ENCODE measurements around the gene AFM. TPM values are rescaled to one million over a fixed set of nuclear protein-coding genes. Genes with fewer than 3 reads are reported as not detected.

Gene AFM, protein sequence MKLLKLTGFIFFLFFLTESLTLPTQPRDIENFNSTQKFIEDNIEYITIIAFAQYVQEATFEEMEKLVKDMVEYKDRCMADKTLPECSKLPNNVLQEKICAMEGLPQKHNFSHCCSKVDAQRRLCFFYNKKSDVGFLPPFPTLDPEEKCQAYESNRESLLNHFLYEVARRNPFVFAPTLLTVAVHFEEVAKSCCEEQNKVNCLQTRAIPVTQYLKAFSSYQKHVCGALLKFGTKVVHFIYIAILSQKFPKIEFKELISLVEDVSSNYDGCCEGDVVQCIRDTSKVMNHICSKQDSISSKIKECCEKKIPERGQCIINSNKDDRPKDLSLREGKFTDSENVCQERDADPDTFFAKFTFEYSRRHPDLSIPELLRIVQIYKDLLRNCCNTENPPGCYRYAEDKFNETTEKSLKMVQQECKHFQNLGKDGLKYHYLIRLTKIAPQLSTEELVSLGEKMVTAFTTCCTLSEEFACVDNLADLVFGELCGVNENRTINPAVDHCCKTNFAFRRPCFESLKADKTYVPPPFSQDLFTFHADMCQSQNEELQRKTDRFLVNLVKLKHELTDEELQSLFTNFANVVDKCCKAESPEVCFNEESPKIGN
- total RNA-seq (not detected), polyA plus RNA-seq (not detected), total RNA-seq (not detected)

DNA sequence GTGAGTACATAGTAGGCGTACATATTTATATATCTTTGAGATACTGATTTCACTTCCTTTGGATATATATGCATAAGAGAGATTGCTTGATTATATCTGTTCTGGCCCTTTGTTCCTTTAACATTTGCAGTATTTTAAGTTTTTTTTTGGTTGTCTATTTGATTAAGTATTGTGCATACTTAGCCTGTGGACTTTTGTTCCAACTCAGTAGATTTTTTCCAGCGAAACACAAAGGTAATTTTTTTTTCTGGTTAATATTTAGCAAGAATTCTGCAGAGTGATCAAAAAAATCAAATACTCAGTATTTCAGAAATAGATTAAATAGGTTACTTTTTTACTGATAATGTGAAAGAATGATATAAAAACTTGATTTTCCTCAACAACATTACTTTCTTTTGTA is at the start of gene AFM:
Gene AFM, plus strand, starts transcription at position 388 of the 400 bp plus-strand sequence. CDS start 31 bp downstream, outside the sequence.
- Histone ChIP-seq H3K4me3 (ENCODE audit: low read length) (no peak within 1 kb of the TSS), H3K9me3 (ENCODE audit: control insufficient read depth in 2 of 3, low read length in 3 of 3) (no peaks in the 10 kb centered on the region), H3K27ac (ENCODE audit: low read depth, low read length) (no peak within 1 kb of the TSS), H3K36me3 (ENCODE audit: control insufficient read depth in 2 of 3, insufficient read depth in 3 of 3, low read length in 3 of 3) (no peaks in the 10 kb centered on the region), H3K4me1 (ENCODE audit: control insufficient read depth in 2 of 2, insufficient read depth in 2 of 2, low read length in 2 of 2) (no peaks in the 10 kb centered on the region), H3K27me3 (ENCODE audit: control insufficient read depth in 2 of 2, insufficient read depth in 2 of 2, low read length in 2 of 2) (no peaks in the 10 kb centered on the region)
- no peak for DNase-seq
- Mint-ChIP-seq H3K4me1 (no peaks in the 10 kb centered on the region), H3K36me3 (no peaks in the 10 kb centered on the region), H3K4me3 (no peak within 1 kb of the TSS), H3K27ac (no peak within 1 kb of the TSS), H3K27me3 (peaks cover 0 to 32% (median 13%) of the 10 kb centered on the region in 5 donors), H3K9me3 (peaks cover 0 to 3% (median 0%) of the 10 kb centered on the region in 11 donors)
- no peak for ATAC-seq
- CTCF ChIA-PET, result no interaction called here
- intact Hi-C loops (cut with micrococcal nuclease), result no loop called here
- POLR2A ChIA-PET, result no interaction called here

DNA sequence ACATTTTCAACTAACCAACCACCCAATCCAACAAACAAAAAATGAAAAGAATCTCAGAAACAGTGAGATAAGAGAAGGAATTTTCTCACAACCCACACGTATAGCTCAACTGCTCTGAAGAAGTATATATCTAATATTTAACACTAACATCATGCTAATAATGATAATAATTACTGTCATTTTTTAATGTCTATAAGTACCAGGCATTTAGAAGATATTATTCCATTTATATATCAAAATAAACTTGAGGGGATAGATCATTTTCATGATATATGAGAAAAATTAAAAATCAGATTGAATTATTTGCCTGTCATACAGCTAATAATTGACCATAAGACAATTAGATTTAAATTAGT is 49.8 kb upstream of the AFM start:
- CTCF ChIA-PET, result no interaction called here
- H3K9me3 Mint-ChIP-seq, result no peaks in the 10 kb centered on the region

DNA sequence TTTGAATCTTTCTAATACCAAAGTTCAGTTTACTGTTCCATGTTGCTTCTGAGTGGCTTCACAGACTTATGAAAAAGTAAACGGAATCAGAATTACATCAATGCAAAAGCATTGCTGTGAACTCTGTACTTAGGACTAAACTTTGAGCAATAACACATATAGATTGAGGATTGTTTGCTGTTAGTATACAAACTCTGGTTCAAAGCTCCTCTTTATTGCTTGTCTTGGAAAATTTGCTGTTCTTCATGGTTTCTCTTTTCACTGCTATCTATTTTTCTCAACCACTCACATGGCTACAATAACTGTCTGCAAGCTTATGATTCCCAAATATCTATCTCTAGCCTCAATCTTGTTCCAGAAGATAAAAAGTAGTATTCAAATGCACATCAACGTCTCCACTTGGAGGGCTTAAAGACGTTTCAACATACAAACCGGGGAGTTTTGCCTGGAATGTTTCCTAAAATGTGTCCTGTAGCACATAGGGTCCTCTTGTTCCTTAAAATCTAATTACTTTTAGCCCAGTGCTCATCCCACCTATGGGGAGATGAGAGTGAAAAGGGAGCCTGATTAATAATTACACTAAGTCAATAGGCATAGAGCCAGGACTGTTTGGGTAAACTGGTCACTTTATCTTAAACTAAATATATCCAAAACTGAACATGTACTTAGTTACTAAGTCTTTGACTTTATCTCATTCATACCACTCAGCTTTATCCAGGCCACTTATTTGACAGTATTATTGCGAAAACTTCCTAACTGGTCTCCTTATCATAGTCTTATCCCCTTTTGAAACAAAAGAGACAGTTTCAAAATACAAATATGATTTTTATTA is 49.2 kb upstream of the AFM start:
- Histone ChIP-seq H3K36me3 (ENCODE audit: control insufficient read depth in 2 of 3, insufficient read depth in 3 of 3, low read length in 3 of 3) (no peaks in the 10 kb centered on the region), H3K27me3 (ENCODE audit: control insufficient read depth in 2 of 2, insufficient read depth in 2 of 2, low read length in 2 of 2) (no peaks in the 10 kb centered on the region), H3K27ac (ENCODE audit: low read depth, low read length) (no peak overlapping the region), H3K4me1 (ENCODE audit: control insufficient read depth in 2 of 2, insufficient read depth in 2 of 2, low read length in 2 of 2) (no peaks in the 10 kb centered on the region), H3K4me3 (ENCODE audit: low read length) (no peak overlapping the region), H3K9me3 (ENCODE audit: control insufficient read depth in 2 of 3, low read length in 3 of 3) (no peaks in the 10 kb centered on the region)
- DNase-seq, result no peak
- POLR2A ChIA-PET, result no interaction called here
- H3K36me3 Mint-ChIP-seq, result no peaks in the 10 kb centered on the region
- H3K27ac Mint-ChIP-seq, result no peak overlapping the region
- CTCF ChIA-PET, result no interaction called here
- H3K4me1 Mint-ChIP-seq, result no peaks in the 10 kb centered on the region
- intact Hi-C loops (cut with micrococcal nuclease), result loop anchor here in 1 of 2 donors (5.0 kb wide), 1 partner anchor 730 kb away; no protein-coding TSS in a partner anchor
- no peaks in the 10 kb centered on the region for H3K9me3 Mint-ChIP-seq
- H3K27me3 Mint-ChIP-seq, result peaks cover 0 to 17% (median 5%) of the 10 kb centered on the region in 5 donors
- peak; percentile 51 for ATAC-seq
- H3K4me3 Mint-ChIP-seq, result no peak overlapping the region

More for the DNA sequence above, 49.8 kb upstream of the AFM start:
- Histone ChIP-seq H3K27me3 (ENCODE audit: control insufficient read depth in 2 of 2, insufficient read depth in 2 of 2, low read length in 2 of 2) (no peaks in the 10 kb centered on the region), H3K4me1 (ENCODE audit: control insufficient read depth in 2 of 2, insufficient read depth in 2 of 2, low read length in 2 of 2) (no peaks in the 10 kb centered on the region), H3K4me3 (ENCODE audit: low read length) (no peak overlapping the region), H3K36me3 (ENCODE audit: control insufficient read depth in 2 of 3, insufficient read depth in 3 of 3, low read length in 3 of 3) (no peaks in the 10 kb centered on the region), H3K9me3 (ENCODE audit: control insufficient read depth in 2 of 3, low read length in 3 of 3) (no peaks in the 10 kb centered on the region), H3K27ac (ENCODE audit: low read depth, low read length) (no peak overlapping the region)
- Mint-ChIP-seq H3K27me3 (peaks cover 0 to 17% (median 5%) of the 10 kb centered on the region in 5 donors), H3K27ac (no peak overlapping the region), H3K4me1 (no peaks in the 10 kb centered on the region), H3K36me3 (no peaks in the 10 kb centered on the region), H3K4me3 (no peak overlapping the region)
- no peak for DNase-seq
- no peak for ATAC-seq
- POLR2A ChIA-PET, result no interaction called here
- intact Hi-C loops (cut with micrococcal nuclease), result loop anchor here in 1 of 2 donors (5.0 kb wide), 1 partner anchor 729 kb away; no protein-coding TSS in a partner anchor

DNA sequence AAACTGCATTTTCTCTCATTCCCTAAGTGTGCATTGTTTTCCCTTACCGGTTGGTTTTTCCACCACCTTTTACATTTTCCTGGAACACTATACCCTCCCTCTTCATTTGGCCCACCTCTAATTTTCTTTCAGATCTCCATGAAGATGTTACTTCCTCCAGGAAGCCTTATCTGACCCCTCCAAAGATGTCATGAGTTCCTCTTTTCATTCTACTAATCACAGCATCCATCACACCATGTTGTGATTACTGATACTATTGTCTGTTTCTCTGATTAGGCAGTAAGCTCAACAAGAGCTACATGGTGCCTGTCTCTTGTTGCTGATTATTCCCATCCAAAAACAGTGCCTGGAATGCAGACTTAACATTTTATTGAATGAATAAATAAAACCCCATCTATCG is 48.4 kb upstream of the AFM start:
- no peak overlapping the region for H3K4me3 Mint-ChIP-seq
- H3K27me3 Mint-ChIP-seq, result peaks cover 0 to 17% (median 10%) of the 10 kb centered on the region in 5 donors
- Histone ChIP-seq H3K36me3 (ENCODE audit: control insufficient read depth in 2 of 3, insufficient read depth in 3 of 3, low read length in 3 of 3) (no peaks in the 10 kb centered on the region), H3K27me3 (ENCODE audit: control insufficient read depth in 2 of 2, insufficient read depth in 2 of 2, low read length in 2 of 2) (no peaks in the 10 kb centered on the region), H3K4me1 (ENCODE audit: control insufficient read depth in 2 of 2, insufficient read depth in 2 of 2, low read length in 2 of 2) (no peaks in the 10 kb centered on the region), H3K9me3 (ENCODE audit: control insufficient read depth in 2 of 3, low read length in 3 of 3) (no peaks in the 10 kb centered on the region), H3K4me3 (ENCODE audit: low read length) (no peak overlapping the region), H3K27ac (ENCODE audit: low read depth, low read length) (no peak overlapping the region)
- H3K36me3 Mint-ChIP-seq, result no peaks in the 10 kb centered on the region
- POLR2A ChIA-PET, result no interaction called here
- CTCF ChIA-PET, result no interaction called here
- DNase-seq (no peak), ATAC-seq (peak; percentile 57)
- intact Hi-C loops (cut with micrococcal nuclease), result loop anchor here in 1 of 2 donors (5.0 kb wide), 1 partner anchor 731 kb away; no protein-coding TSS in a partner anchor
- no peaks in the 10 kb centered on the region for H3K4me1 Mint-ChIP-seq
- H3K27ac Mint-ChIP-seq, result no peak overlapping the region
- H3K9me3 Mint-ChIP-seq, result no peaks in the 10 kb centered on the region

DNA sequence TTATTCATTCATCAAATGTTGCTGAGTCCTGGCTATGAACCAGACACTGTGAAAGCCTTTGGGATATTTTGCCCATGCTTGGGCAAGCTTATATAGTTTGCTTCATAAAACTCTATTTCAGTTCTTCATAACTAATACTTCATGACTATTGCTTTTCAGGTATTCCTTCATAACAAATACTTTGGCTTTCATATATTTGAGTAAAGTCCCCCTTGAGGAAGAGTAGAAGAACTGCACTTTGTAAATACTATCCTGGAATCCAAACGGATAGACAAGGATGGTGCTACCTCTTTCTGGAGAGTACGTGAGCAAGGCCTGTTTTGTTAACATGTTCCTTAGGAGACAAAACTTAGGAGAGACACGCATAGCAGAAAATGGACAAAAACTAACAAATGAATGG is 47.2 kb upstream of the AFM start:
- ChIA-PET CTCF (no interaction called here), POLR2A (no interaction called here)
- no peaks in the 10 kb centered on the region for H3K4me1 Mint-ChIP-seq
- intact Hi-C loops (cut with micrococcal nuclease), result loop anchor here in 1 of 2 donors (5.0 kb wide), 1 partner anchor 732 kb away; no protein-coding TSS in a partner anchor
- H3K27me3 Mint-ChIP-seq, result peaks cover 0 to 16% (median 10%) of the 10 kb centered on the region in 5 donors
- H3K4me1 ChIP-seq (ENCODE audit: control insufficient read depth in 2 of 2, insufficient read depth in 2 of 2, low read length in 2 of 2), result no peaks in the 10 kb centered on the region
- DNase-seq (no peak), ATAC-seq (no peak)
- no peak overlapping the region for H3K4me3 ChIP-seq (ENCODE audit: low read length)
- no peaks in the 10 kb centered on the region for H3K9me3 Mint-ChIP-seq
- H3K27me3 ChIP-seq (ENCODE audit: control insufficient read depth in 2 of 2, insufficient read depth in 2 of 2, low read length in 2 of 2), result no peaks in the 10 kb centered on the region
- no peak overlapping the region for H3K27ac Mint-ChIP-seq
- no peak overlapping the region for H3K4me3 Mint-ChIP-seq
- no peaks in the 10 kb centered on the region for H3K36me3 ChIP-seq (ENCODE audit: control insufficient read depth in 2 of 3, insufficient read depth in 3 of 3, low read length in 3 of 3)
- no peak overlapping the region for H3K27ac ChIP-seq (ENCODE audit: low read depth, low read length)
- H3K36me3 Mint-ChIP-seq, result no peaks in the 10 kb centered on the region
- H3K9me3 ChIP-seq (ENCODE audit: control insufficient read depth in 2 of 3, low read length in 3 of 3), result no peaks in the 10 kb centered on the region

DNA sequence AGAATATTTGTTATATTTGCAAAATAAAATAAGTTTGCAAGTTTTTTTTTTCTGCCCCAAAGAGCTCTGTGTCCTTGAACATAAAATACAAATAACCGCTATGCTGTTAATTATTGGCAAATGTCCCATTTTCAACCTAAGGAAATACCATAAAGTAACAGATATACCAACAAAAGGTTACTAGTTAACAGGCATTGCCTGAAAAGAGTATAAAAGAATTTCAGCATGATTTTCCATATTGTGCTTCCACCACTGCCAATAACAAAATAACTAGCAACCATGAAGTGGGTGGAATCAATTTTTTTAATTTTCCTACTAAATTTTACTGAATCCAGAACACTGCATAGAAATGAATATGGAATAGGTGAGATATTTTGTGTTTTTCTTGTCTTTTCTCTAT is 45.6 kb upstream of the AFM start, which contains the start of gene AFP:
Gene AFP, plus strand, starts transcription at position 238 of the 400 bp plus-strand sequence. Its CDS starts 42 bp downstream, at position 280.
- no peak within 1 kb of the TSS for H3K27ac ChIP-seq (ENCODE audit: low read depth, low read length)
- no peaks in the 10 kb centered on the region for H3K27me3 ChIP-seq (ENCODE audit: control insufficient read depth in 2 of 2, insufficient read depth in 2 of 2, low read length in 2 of 2)
- H3K4me1 Mint-ChIP-seq, result no peaks in the 10 kb centered on the region
- POLR2A ChIA-PET, result no interaction called here
- H3K4me3 ChIP-seq (ENCODE audit: low read length), result no peak within 1 kb of the TSS
- H3K4me3 Mint-ChIP-seq, result no peak within 1 kb of the TSS
- H3K36me3 ChIP-seq (ENCODE audit: control insufficient read depth in 2 of 3, insufficient read depth in 3 of 3, low read length in 3 of 3), result no peaks in the 10 kb centered on the region
- H3K27ac Mint-ChIP-seq, result no peak within 1 kb of the TSS
- H3K9me3 ChIP-seq (ENCODE audit: control insufficient read depth in 2 of 3, low read length in 3 of 3), result no peaks in the 10 kb centered on the region
- DNase-seq (no peak), ATAC-seq (no peak)
- no peaks in the 10 kb centered on the region for H3K4me1 ChIP-seq (ENCODE audit: control insufficient read depth in 2 of 2, insufficient read depth in 2 of 2, low read length in 2 of 2)
- CTCF ChIA-PET, result no interaction called here
- peaks cover 0 to 16% (median 5%) of the 10 kb centered on the region in 5 donors for H3K27me3 Mint-ChIP-seq
- no peaks in the 10 kb centered on the region for H3K36me3 Mint-ChIP-seq
- H3K9me3 Mint-ChIP-seq, result no peaks in the 10 kb centered on the region
- intact Hi-C loops (cut with micrococcal nuclease), result no loop called here

All from naive thymus-derived CD4-positive, alpha-beta T cell (primary cell).